Testis (tissue), 3 donors: ENCODE results near the gene LPCAT4. TPM values are rescaled to one million over a fixed set of nuclear protein-coding genes. Genes with fewer than 3 reads are reported as not detected.

ENCODE experiments used
- DNase-seq: peaks from one replicate; pipeline ENCODE4 v3.0.0-alpha.2; 2019
- H3K27ac ChIP-seq, 2 donors: fragments of 200-600 bp; sonication (generic); one replicate each; pipeline ENCODE4 v1.5.1; 2019
- H3K27me3 ChIP-seq: fragments of 200-600 bp; sonication (generic); one replicate; pipeline ENCODE4 v1.5.1; 2019
- H3K36me3 ChIP-seq: fragments of 200-600 bp; sonication (generic); one replicate; pipeline ENCODE4 v1.5.1; 2017; ENCODE audit warnings: low read depth; ENCODE audit errors: missing control alignments
- H3K4me1 ChIP-seq: fragments of 200-600 bp; sonication (generic); one replicate; pipeline ENCODE4 v1.5.1; 2019
- H3K4me3 ChIP-seq, 2 donors: fragments of 200-600 bp; sonication (generic); one replicate each; pipeline ENCODE4 v1.5.1; 2017 to 2019
- H3K9me3 ChIP-seq: fragments of 200-600 bp; sonication (generic); one replicate; pipeline ENCODE4 v1.5.1; 2017
- POLR2A ChIP-seq: fragments of 450-650 bp; IDR thresholded peaks from one replicate; pipeline ENCODE4 v1.6.1; 2017; ENCODE audit warnings: antibody characterized with exemption, mild to moderate bottlenecking, moderate library complexity
- WGBS, 2 donors: methylation state at CpG; one replicate each; pipeline ENCODE4 v1.1.5; 2018; 5-methylcytosine and 5-hydroxymethylcytosine counted together
- intact Hi-C: fragments of 100-400 bp; cut with DNase I; formaldehyde crosslinking; loops from one replicate; pipeline ENCODE4 v1.15.1; 2023; ENCODE audit warnings: low total_unique reads
- polyA plus RNA-seq: library from polyadenylated mRNA; stranded (reverse); fragments of 350-450 nt; fragmentation: Illumina TruSeq; extraction: RNeasy Lipid Tissue Mini Kit (QIAGEN cat#74804); gene quantifications from one replicate; pipeline ENCODE4 v1.2.3, GENCODE V29; 2014; ENCODE audit warnings: low read depth, low replicate concordance; ENCODE audit not compliant: insufficient read depth
- total RNA-seq, 2 donors: library from RNA; depleted of rRNA; stranded (reverse); fragments of >200 nt; gene quantifications; one replicate each; pipeline ENCODE4 v1.2.3, GENCODE V29; 2016
- TF ChIP-seq, protein P1 (sequence below), 3 experiments: fragments of 450-650 bp in 2 of 3; fragments of 200-600 bp in 1 of 3; sonication (generic) in 1 of 3; IDR thresholded peaks; one replicate each; pipeline ENCODE4 v1.5.1; 2016 to 2019; ENCODE audit warnings: antibody characterized with exemption in 3 of 3, mild to moderate bottlenecking in 2 of 3, moderate library complexity in 1 of 3

The LPCAT4 gene
- total and polyA plus RNA-seq, 3 donors from 2014 or later, result 9.9 to 16.1 (median 13.4) TPM

DNA sequence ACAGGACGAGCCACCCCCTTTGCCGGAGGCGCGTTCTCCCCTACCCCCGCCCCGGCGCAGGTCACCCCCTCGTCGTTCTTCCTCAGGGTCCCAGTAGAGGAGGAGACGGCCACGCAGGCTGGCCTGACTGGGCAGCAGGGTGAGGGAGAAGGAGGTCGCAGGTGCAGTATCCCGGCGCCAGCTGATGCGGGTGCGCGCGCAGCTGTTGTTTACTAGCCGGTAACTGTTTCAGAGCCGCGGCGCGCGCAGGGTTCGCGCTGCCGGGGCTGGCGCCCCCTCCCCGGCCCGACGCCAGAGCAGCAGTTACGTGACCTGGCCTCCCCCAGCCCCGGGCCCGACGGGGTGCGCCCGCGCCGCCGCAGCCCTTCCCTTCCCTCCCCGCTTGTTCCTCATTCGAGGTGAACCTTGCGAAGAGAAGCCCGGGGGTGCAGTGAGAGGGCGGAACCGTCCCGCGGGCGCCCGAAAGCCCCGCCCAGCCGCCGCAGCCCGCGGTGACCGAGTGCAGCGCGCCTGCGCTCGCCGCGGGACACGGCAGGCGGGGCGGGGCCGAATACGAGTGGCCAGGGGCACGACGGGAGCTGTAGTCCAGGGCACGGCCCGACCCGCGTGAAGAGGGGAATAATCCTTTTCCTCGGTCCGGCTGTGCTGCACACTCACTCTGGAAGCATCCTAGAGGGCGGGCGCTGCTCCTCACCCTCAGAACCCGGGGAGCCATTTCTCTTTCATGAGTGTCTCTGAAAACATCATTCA lies 29.3 kb downstream of the LPCAT4 start, which contains the start of gene SLC12A6:
TSS of gene SLC12A6 (minus strand) at position 225 of the 750 bp plus-strand sequence. CDS start 1,101 bp downstream, outside the sequence.
- Histone ChIP-seq H3K4me1 (peaks cover 3% of the 10 kb centered on the region), H3K4me3 (peak within 1 kb of the TSS; percentile 88 to 91), H3K36me3 (no peaks in the 10 kb centered on the region), H3K27ac (peak within 1 kb of the TSS; percentile 79 to 92), H3K27me3 (no peaks in the 10 kb centered on the region), H3K9me3 (no peaks in the 10 kb centered on the region)
- intact Hi-C loops, result no loop called here
- TF ChIP-seq POLR2A, result no peak
- TF ChIP-seq, protein P1, sequence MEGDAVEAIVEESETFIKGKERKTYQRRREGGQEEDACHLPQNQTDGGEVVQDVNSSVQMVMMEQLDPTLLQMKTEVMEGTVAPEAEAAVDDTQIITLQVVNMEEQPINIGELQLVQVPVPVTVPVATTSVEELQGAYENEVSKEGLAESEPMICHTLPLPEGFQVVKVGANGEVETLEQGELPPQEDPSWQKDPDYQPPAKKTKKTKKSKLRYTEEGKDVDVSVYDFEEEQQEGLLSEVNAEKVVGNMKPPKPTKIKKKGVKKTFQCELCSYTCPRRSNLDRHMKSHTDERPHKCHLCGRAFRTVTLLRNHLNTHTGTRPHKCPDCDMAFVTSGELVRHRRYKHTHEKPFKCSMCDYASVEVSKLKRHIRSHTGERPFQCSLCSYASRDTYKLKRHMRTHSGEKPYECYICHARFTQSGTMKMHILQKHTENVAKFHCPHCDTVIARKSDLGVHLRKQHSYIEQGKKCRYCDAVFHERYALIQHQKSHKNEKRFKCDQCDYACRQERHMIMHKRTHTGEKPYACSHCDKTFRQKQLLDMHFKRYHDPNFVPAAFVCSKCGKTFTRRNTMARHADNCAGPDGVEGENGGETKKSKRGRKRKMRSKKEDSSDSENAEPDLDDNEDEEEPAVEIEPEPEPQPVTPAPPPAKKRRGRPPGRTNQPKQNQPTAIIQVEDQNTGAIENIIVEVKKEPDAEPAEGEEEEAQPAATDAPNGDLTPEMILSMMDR (IDR thresholded peaks at IDR 0.05), result no peak
- DNase-seq, result peak; percentile 93
- WGBS, 2 donors, result 0% methylated on average over 9 to 76 of the region's 78 CpGs

DNA sequence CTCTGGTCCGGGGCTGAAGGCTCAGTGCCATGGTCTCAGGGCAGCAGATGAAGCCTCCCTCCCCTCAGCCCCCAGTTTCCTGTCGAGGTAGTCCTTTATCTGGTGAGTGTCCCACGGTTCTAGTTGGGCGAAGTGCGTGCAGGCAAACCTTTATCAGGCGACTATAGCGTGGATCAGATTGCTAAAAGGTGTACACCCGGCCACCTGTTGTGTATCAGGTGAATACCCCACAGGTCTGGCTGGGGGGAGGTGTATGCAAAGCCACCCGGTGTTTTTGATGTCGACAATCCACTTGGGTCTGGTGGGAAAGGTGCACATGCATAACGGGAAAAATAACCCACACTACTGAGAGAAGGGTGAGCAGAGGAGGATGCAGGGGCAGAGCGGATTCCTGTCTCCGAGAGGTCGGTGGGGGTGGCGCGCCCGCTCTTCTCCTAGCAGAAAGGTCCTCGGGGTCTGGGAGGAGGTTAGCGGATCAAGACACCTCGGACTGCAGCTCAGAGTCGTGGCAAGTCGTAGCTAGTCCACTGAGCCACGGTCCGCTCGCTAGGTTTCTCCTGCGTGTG lies 29.9 kb downstream of the LPCAT4 start:
- Histone ChIP-seq H3K27me3 (no peaks in the 10 kb centered on the region), H3K36me3 (no peaks in the 10 kb centered on the region), H3K4me1 (peaks cover 3% of the 10 kb centered on the region), H3K27ac (peak overlapping the region; percentile 79 to 92), H3K9me3 (no peaks in the 10 kb centered on the region), H3K4me3 (peak overlapping the region; percentile 88 to 91)
- 2 to 3% methylated on average over 11 to 26 of the region's 26 CpGs for WGBS, 2 donors
- intact Hi-C loops, result no loop called here
- no peak for TF ChIP-seq POLR2A
- TF ChIP-seq, protein P1 (IDR thresholded peaks at IDR 0.05), result no peak
- no peak for DNase-seq

- Histone ChIP-seq H3K36me3 (no peaks in the 10 kb centered on the region), H3K4me3 (peak overlapping the region; percentile 88 to 91), H3K27me3 (no peaks in the 10 kb centered on the region), H3K27ac (peak overlapping the region in 1 of 2 donors; percentile 92), H3K4me1 (peaks cover 3% of the 10 kb centered on the region), H3K9me3 (no peaks in the 10 kb centered on the region)
- 49 to 68% methylated on average over 16 of the region's 16 CpGs for WGBS, 2 donors
- TF ChIP-seq, protein P1 (IDR thresholded peaks at IDR 0.05), result no peak
- no peak for TF ChIP-seq POLR2A
- intact Hi-C loops, result no loop called here
- no peak for DNase-seq
These were observed 30.6 kb downstream of the LPCAT4 start for GRCh38 chr15:34336231-34336990.

GRCh38 chr15:34335176-34336032 lies 31.6 kb downstream of the LPCAT4 start:
- no peak for DNase-seq
- H3K36me3 ChIP-seq, result no peaks in the 10 kb centered on the region
- no peaks in the 10 kb centered on the region for H3K27me3 ChIP-seq
- peaks cover 3% of the 10 kb centered on the region for H3K4me1 ChIP-seq
- 65 to 73% methylated on average over 3 of the region's 3 CpGs for WGBS, 2 donors
- intact Hi-C loops, result no loop called here
- no peak overlapping the region for H3K4me3 ChIP-seq
- no peak overlapping the region for H3K27ac ChIP-seq
- no peaks in the 10 kb centered on the region for H3K9me3 ChIP-seq
- TF ChIP-seq POLR2A, result no peak
- TF ChIP-seq, protein P1 (IDR thresholded peaks at IDR 0.05), result no peak
